ENCODE data around the gene ZFP36.

The ZFP36 gene, protein sequence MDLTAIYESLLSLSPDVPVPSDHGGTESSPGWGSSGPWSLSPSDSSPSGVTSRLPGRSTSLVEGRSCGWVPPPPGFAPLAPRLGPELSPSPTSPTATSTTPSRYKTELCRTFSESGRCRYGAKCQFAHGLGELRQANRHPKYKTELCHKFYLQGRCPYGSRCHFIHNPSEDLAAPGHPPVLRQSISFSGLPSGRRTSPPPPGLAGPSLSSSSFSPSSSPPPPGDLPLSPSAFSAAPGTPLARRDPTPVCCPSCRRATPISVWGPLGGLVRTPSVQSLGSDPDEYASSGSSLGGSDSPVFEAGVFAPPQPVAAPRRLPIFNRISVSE

DNA sequence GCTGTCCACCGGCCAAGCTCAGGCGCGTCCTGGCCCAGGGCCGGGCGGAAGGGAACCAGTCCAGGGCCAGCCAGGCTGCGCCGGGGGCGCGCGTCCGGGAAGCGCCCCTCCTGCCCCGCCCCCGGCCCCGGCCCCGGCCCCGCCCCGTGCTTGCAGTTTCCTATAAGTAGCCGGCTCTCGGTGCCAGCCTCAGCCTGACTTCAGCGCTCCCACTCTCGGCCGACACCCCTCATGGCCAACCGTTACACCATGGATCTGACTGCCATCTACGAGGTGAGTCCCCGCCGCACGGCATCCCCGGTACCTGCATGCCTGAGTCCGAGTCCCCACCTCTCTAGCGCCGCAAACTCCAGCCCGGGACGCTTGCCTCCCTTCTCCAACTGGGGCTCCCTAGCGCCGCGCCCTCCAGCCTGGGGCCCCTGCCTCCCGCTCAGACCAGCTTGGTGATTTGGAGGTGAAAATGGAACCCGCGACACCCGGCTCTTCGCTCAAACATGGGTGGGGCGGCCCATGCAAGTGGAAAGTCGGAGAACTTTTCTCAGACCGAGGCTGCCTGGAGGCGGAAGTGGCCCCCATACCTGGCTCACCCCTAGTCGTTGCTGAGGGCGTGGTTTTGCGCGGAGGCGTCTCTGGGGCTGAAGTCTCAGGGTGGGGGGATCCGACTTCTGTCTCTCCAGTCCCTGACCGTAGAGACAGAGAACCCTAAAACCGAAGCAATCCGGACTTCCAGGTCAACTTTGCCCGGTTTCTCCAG, at the start of gene ZFP36:
Gene ZFP36 (plus strand): TSS at position 192 of the 754 bp plus-strand sequence. CDS start 58 bp downstream, at position 250.
- no peak for TF ChIP-seq GATA2 (IDR thresholded peaks at IDR 0.05; ENCODE audit: low read depth, low read length)
- no peak for TF ChIP-seq GATA3 (IDR thresholded peaks at IDR 0.05; ENCODE audit: low read depth, low read length)

DNA sequence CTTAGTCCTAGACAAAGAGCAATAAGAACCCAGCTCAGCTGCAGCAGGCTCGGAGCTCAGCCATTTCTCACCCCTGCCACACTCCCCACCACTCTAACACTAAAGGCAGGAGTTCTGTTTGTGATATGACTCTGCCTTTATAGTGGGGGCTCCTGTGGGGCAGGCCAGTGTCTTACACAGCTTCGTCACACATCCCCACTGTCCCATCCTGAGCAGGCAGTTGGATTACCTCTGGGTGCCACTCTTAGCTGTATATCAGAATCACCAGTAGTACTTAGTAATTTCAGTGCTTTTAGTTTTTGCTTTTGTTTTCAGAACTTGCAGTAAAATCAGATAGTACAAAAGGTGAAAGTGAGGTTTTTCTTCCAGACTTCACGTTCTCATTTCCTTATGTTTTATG, 47.6 kb upstream of the ZFP36 start:
- TF ChIP-seq GATA3 (IDR thresholded peaks at IDR 0.05; ENCODE audit: low read depth, low read length) (no peak), GATA2 (IDR thresholded peaks at IDR 0.05; ENCODE audit: low read depth, low read length) (no peak)

DNA sequence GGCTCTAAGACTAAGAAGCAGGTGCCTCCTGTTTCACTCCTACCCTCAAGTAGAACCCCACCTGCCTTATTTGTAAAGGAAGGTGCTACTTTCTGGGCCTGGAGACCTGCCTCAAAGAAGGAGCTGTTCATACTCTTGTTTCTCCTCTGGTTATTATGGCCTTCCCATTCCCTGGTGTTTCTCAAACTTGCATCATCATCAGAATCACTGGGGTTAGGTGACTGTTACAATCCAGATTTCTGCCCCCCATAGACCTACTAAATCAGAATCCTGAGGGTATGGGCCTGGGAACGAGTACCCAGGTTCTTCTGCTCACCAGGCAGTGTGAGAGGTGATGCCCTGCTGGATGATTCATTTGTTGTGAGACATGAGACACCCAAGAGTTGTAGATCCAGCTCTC, 46.0 kb upstream of the ZFP36 start:
- TF ChIP-seq GATA3 (IDR thresholded peaks at IDR 0.05; ENCODE audit: low read depth, low read length) (no peak), GATA2 (IDR thresholded peaks at IDR 0.05; ENCODE audit: low read depth, low read length) (no peak)

DNA sequence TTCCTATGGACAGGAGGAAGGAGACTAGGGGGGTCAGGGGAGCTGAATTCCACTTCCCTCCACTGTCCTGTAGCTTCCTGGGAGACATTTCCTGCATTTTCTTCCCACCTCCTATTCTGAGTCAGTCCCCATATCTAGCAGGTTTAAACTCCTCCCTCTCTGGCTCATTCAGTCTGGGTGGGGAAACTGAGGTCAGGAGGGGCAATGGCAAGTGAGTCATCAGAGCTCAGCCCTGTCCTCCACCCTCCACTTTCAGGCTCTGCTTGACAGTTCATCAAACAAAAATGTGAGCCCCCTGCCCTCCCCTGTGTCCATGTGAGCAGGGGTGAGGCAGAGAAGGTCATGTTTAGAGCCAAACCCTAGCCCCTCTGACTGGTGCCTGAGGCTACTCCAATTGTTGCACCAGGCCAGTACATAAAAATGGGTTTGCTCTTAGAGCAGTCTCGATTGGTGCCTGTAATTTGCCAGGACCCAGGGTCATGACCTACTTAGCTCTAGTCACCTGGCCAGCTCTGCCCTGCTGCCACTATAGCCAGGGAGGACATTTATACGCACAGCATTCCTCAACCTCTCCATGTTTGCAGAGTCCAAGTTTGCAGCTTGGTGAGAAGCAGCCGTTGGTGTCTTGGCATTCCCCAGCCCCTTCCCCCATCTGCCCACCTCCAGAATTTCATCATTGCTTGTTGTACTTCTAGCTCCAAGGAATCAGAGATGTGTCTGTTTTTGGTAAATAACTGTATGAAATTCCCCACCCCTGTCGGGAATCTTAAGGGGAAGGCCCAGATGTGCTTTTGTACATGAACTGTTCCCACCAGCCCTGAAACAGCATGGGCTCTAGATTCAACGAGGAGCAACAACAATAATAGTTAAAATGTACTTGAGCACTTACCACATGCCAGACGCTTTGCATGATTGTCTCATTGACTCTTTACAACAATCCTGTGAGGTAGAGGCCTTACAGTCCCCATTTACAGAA, 43.7 kb upstream of the ZFP36 start:
- TF ChIP-seq GATA3 (IDR thresholded peaks at IDR 0.05; ENCODE audit: low read depth, low read length) (no peak), GATA2 (IDR thresholded peaks at IDR 0.05; ENCODE audit: low read depth, low read length) (no peak)

DNA sequence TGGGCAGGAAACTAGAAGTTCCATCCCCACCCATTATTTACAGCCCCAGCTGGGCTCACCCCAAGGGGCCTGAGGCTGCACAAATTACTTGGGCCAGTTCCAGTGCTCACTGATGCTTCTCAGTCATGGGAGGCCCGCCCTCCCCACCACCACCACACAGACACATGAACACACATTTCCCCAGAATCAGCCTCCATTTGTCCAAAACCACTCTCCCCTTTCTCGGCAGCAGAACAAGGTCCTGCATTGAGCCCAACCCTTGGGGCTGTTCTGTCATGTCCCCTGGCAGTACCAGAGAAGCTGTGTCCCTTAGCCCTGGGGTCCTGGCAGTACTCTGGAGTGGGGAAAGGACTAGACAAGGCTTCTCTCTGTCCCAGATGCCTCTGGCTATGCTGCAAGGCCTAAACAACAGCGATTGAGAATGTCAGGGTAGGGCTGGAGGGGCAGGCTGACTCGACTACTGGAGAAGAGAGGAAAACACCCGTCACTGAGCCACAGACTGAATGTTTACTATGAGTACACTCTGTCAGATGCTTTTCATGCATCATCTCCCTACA, 42.7 kb upstream of the ZFP36 start:
- TF ChIP-seq GATA2 (IDR thresholded peaks at IDR 0.05; ENCODE audit: low read depth, low read length) (no peak), GATA3 (IDR thresholded peaks at IDR 0.05; ENCODE audit: low read depth, low read length) (no peak)

DNA sequence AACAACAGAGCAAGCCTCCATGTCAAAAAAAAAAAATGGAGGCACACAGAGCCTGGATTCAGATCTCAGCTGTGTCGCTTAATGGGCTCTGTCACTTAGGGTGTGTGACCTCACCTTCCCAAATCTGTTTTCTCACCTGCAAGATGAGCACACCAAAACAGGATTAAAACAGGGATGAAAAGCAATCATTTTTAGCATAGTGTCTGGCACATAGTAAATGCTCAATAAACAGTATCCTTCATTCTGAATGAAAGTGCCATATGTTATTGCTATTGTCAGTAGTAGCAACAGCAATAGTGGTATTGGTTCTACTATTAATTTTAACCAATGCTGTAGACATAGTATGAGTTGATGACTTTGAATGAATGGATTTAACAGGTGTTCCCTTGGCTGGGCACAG, 41.1 kb upstream of the ZFP36 start:
- TF ChIP-seq GATA3 (IDR thresholded peaks at IDR 0.05; ENCODE audit: low read depth, low read length): no peak
- TF ChIP-seq GATA2 (IDR thresholded peaks at IDR 0.05; ENCODE audit: low read depth, low read length): no peak

DNA sequence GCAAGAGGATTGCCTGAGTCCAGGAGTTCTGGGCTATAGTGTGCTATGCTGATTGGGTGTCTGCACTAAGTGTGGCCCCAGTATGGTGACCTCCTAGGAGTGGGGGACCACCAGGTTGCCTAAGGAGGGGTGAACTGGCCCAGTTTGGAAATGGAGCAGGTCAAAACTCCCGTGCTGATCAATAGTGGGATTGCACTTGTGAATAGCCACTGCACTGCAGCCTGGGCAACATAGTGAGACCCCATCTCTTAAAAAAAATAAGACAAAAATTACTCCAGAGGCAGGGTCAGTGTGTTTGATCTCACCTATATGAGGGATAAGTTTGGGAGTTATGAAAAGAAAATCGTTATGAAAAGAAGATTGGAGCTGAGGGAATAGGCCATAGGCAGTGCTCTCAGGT, 37.4 kb upstream of the ZFP36 start:
- TF ChIP-seq GATA2 (IDR thresholded peaks at IDR 0.05; ENCODE audit: low read depth, low read length): no peak
- TF ChIP-seq GATA3 (IDR thresholded peaks at IDR 0.05; ENCODE audit: low read depth, low read length): no peak

DNA sequence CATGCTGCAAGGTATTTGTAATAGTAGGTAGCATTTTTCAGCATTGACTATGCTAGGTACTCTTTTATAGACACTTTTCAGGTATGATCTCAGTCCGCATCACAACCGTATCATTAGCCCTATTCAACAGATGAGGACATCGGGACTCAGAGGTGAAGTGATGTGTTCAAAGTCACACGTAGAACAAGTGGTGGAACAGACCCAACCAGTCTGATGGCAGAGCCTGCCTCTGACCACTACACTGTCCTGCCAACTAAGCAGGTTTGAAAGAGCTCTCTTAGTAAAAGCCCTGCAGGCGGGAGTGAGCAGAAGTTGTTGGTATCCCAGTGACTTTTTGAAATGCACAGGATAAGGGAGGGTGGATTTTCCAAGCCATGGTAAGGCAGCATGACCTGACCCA, 35.9 kb upstream of the ZFP36 start:
- TF ChIP-seq GATA2 (IDR thresholded peaks at IDR 0.05; ENCODE audit: low read depth, low read length): no peak
- no peak for TF ChIP-seq GATA3 (IDR thresholded peaks at IDR 0.05; ENCODE audit: low read depth, low read length)

DNA sequence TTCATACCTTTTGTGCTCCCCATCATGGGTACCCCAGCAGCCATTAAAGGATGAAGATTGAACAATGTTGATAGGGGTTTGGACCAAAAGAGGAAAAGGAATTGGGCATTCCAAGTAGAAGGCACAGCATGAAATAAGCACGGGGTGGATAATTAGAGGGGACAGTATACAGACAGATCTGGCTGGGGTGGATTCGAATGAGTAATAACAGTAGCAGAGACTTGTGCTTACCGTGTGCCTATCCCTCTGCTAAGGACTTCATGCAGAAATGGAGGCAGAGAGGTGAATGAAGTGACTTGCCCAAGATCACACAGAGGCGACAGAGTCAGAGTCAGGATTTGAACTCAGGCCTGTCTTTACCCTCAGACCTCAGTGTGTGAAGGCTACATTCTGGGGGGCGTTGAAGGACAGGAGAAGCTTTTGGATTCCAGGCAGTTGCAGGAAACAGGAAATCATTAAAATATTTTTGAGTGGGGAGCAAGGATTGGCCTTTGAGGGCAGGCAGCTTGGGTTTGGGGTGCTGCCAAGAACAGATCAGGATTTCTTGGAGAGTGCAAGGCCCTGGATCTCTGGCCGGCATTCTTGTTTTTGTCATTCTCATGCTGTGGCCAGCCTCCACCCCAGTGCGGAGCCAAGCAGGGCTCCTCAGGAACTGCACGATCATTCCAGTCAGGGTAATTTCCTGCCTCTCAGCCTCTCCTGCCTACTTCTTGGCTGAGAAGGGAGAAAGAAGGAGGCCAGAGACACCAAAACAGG, 34.4 kb upstream of the ZFP36 start:
- TF ChIP-seq GATA2 (IDR thresholded peaks at IDR 0.05; ENCODE audit: low read depth, low read length): no peak
- TF ChIP-seq GATA3 (IDR thresholded peaks at IDR 0.05; ENCODE audit: low read depth, low read length): no peak

DNA sequence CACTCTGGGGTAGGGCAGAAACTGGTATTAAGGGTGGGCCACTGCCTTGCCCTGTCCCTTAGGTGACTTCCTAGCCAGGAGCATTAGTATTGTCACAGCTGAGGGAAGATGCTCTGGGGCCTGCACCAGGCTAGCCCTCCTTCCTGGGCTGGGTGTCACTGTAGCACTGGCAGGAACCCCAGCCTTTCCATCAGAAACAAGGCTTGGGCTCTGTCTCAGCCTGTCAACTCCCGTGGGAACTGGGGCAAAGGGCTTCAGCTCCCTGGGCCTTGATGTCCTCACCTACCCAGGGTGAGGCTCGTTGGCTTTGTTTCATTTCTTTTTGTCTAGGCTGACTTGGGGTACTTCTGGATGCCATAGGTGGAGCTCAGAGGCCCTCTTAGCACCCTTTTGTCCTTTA, 33.7 kb upstream of the ZFP36 start:
- no peak for TF ChIP-seq GATA3 (IDR thresholded peaks at IDR 0.05; ENCODE audit: low read depth, low read length)

DNA sequence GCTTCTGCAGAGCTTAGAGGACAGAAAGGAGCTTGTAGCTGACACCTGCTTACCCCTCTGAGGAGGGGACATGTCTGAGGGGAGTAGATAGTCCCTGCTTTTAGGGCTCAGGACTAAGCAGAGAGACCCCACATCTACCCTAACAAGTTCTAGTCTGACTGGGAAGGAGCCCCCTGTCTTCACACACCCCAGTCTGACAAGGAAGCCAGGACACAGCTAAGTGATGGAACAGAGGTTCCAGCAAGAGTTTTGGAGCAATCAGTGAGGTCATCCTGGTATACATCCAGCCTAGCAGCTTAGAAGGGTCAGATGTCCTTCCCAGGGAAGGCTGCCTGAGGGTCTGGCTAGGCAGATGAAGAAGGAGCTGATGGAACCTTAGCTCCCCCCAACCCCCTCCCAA, 30.7 kb upstream of the ZFP36 start:
- no peak for TF ChIP-seq GATA2 (IDR thresholded peaks at IDR 0.05; ENCODE audit: low read depth, low read length)
- TF ChIP-seq GATA3 (IDR thresholded peaks at IDR 0.05; ENCODE audit: low read depth, low read length): no peak

DNA sequence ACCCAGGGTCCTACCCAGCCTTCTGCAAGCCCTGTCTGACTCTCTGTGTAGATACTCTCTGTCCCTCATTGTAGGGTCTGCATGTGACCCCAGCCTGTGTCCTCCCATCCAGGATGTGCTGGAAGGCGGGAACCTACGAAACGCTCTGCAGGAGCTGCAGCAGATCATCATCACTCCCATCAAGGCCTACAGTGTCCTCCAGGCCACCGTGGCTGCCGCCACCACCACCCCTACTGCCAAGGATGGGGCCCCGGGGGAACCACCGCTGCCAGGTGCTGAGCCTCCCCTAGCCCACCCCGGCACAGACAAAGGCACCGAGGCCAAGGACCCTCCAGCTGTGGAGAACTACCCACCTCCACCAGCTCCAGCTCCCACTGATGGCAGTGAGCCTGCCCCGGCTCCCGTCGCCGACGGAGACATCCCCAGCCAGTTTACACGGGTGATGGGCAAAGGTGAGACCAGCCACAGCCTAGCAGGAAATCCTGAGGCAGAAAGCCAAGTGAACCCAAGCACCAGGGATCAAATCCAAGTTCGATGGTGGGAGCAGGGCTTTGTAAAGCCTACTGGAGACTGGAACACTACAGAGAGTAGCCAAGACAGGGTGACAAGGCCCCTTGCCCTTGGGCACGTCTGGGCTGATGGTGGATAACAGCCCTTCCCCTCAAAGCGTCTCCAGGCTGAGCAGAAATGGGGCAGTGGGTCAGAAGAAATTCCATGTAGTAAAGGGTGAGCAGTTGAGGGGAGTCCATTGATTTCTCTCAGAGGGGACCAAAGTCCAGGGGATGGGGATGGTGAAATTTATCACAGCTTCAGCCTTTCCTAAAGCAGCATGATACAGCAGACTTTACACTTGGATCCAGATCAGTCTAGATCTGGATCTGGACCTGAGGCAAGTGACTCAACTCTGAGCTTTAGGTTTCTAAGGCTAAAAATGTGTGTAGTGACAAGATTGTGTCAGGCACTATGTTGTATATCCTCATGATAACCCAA, 29.0 kb upstream of the ZFP36 start:
- TF ChIP-seq GATA3 (IDR thresholded peaks at IDR 0.05; ENCODE audit: low read depth, low read length) (no peak), GATA2 (IDR thresholded peaks at IDR 0.05; ENCODE audit: low read depth, low read length) (no peak)

All from SH-SY5Y (cell line).